GM18526 (cell line): Measurements from ENCODE around the gene KIF25.

Experiments
- POLR2A ChIP-seq: IDR thresholded peaks from 3 replicates; pipeline ENCODE4 v1.6.1; 2011; ENCODE audit not compliant: insufficient read length; ENCODE audit errors: extremely low read depth

The KIF25 gene

DNA sequence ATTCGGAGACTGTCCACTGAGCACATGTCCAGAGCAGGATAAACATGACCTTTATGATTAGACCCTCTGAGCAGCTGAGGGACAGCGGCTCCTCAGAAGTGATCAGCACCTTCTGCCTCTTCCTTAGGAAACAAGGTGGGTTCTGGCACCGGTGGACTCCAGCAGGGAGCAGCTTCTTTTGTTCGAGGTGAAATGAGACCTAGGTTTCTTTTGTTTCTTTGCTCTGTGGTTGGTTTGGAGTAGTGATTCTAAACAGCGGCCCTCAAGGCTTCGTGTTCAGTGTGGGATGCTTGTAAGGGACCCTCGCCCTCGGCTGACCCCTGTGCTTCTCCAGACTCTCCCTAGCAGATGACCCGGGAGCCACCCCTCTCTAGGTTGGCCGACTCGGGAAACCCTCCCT, 96.2 kb downstream of the KIF25 start:
- no peak for TF ChIP-seq POLR2A
